H9 (cell line): ENCODE measurements around the gene ACTN1. TPM values are rescaled to one million over a fixed set of nuclear protein-coding genes. Genes with fewer than 3 reads are reported as not detected.

Experiments
- DNase-seq: peaks from one replicate; pipeline ENCODE4 v3.0.0-alpha.2; 2017
- H2AFZ ChIP-seq: one replicate; pipeline ENCODE4 v1.6.1; 2013; ENCODE audit warnings: mild to moderate bottlenecking, low read length, control low read depth, moderate library complexity
- H2AK5ac ChIP-seq: 2 replicates; pipeline ENCODE4 v1.6.1; 2013; ENCODE audit warnings: low read length, control low read depth, mixed read lengths; ENCODE audit not compliant: insufficient read length
- H2BK120ac ChIP-seq: one replicate; pipeline ENCODE4 v1.6.1; 2013; ENCODE audit warnings: low read depth, mild to moderate bottlenecking, low read length, control low read depth, inconsistent platforms; ENCODE audit not compliant: poor library complexity, severe bottlenecking
- H2BK12ac ChIP-seq: 2 replicates; pipeline ENCODE4 v1.6.1; 2013; ENCODE audit warnings: low read length, control low read depth, mixed read lengths, low read depth; ENCODE audit not compliant: insufficient read length
- H2BK15ac ChIP-seq: 2 replicates; pipeline ENCODE4 v1.6.1; 2013; ENCODE audit warnings: low read depth, low read length, control low read depth
- H2BK20ac ChIP-seq: one replicate; pipeline ENCODE4 v1.6.1; 2013; ENCODE audit warnings: low read depth, mild to moderate bottlenecking, low read length, control low read depth, inconsistent platforms; ENCODE audit not compliant: poor library complexity, severe bottlenecking
- H2BK5ac ChIP-seq: 2 replicates; pipeline ENCODE4 v1.6.1; 2013; ENCODE audit warnings: low read length, control low read depth, mixed read lengths; ENCODE audit not compliant: insufficient read length
- H3K14ac ChIP-seq: 2 replicates; pipeline ENCODE4 v1.6.1; 2013; ENCODE audit warnings: low read length, control low read depth; ENCODE audit not compliant: insufficient read depth
- H3K18ac ChIP-seq: 2 replicates; pipeline ENCODE4 v1.6.1; 2013; ENCODE audit warnings: low read depth, mild to moderate bottlenecking, mixed read lengths, low read length, control low read depth; ENCODE audit not compliant: insufficient read length
- H3K23ac ChIP-seq: 2 replicates; pipeline ENCODE4 v1.6.1; 2013; ENCODE audit warnings: low read length, control low read depth, mixed read lengths, low read depth; ENCODE audit not compliant: insufficient read length
- H3K23me2 ChIP-seq: 2 replicates; pipeline ENCODE4 v1.6.1; 2013; ENCODE audit warnings: low read depth, mild to moderate bottlenecking, mixed read lengths, low read length, control low read depth; ENCODE audit not compliant: insufficient read length, poor library complexity, severe bottlenecking
- H3K27ac ChIP-seq: 2 replicates; pipeline ENCODE4 v1.5.1; 2013; ENCODE audit warnings: low read length, control low read depth, mixed read lengths, low read depth; ENCODE audit not compliant: insufficient read length
- H3K27me3 ChIP-seq: 2 replicates; pipeline ENCODE4 v1.6.1; 2013; ENCODE audit warnings: low read length, control low read depth, inconsistent platforms; ENCODE audit not compliant: insufficient read depth
- H3K4ac ChIP-seq: 2 replicates; pipeline ENCODE4 v1.6.1; 2013; ENCODE audit warnings: low read depth, mild to moderate bottlenecking, control low read depth, inconsistent platforms, low read length, moderate library complexity
- H3K4me1 ChIP-seq: 2 replicates; pipeline ENCODE4 v1.6.1; 2013; ENCODE audit warnings: low read length, control low read depth, inconsistent platforms; ENCODE audit not compliant: insufficient read depth
- H3K4me2 ChIP-seq: 2 replicates; pipeline ENCODE4 v1.6.1; 2013; ENCODE audit warnings: low read length, control low read depth, mixed read lengths; ENCODE audit not compliant: insufficient read length, insufficient read depth
- H3K56ac ChIP-seq: 2 replicates; pipeline ENCODE4 v1.6.1; 2013; ENCODE audit warnings: low read depth, mild to moderate bottlenecking, mixed read lengths, low read length, control low read depth; ENCODE audit not compliant: insufficient read length
- H3K79me1 ChIP-seq: 2 replicates; pipeline ENCODE4 v1.6.1; 2013; ENCODE audit warnings: low read depth, mild to moderate bottlenecking, moderate library complexity, low read length, control low read depth, inconsistent platforms; ENCODE audit not compliant: insufficient read depth, poor library complexity, severe bottlenecking
- H3K79me2 ChIP-seq: 2 replicates; pipeline ENCODE4 v1.6.1; 2013; ENCODE audit warnings: low read length, control low read depth, inconsistent platforms; ENCODE audit not compliant: insufficient read depth
- H3K9ac ChIP-seq: 2 replicates; pipeline ENCODE4 v1.6.1; 2013; ENCODE audit warnings: low read length, control low read depth, mixed read lengths; ENCODE audit not compliant: insufficient read length; ENCODE audit errors: extremely low read depth
- H3K9me3 ChIP-seq: one replicate; pipeline ENCODE4 v1.6.1; 2013; ENCODE audit warnings: low read depth, low read length, inconsistent platforms; ENCODE audit not compliant: control insufficient read depth
- H3T11ph ChIP-seq: one replicate; pipeline ENCODE4 v1.6.1; 2013; ENCODE audit warnings: mild to moderate bottlenecking, low read length, control low read depth, inconsistent platforms
- H4K20me1 ChIP-seq: one replicate; pipeline ENCODE4 v1.6.1; 2013; ENCODE audit not compliant: control insufficient read depth, insufficient read length, insufficient read depth
- H4K5ac ChIP-seq: 2 replicates; pipeline ENCODE4 v1.6.1; 2013; ENCODE audit warnings: low read depth, mild to moderate bottlenecking, mixed read lengths, low read length, control low read depth; ENCODE audit not compliant: insufficient read length
- H4K8ac ChIP-seq: replicated peaks from 2 replicates; pipeline ENCODE4 v1.6.1; 2013; ENCODE audit warnings: low read length, control low read depth, mixed read lengths, low read depth; ENCODE audit not compliant: insufficient read length
- H4K91ac ChIP-seq: 2 replicates; pipeline ENCODE4 v1.6.1; 2013; ENCODE audit warnings: low read depth, mild to moderate bottlenecking, moderate library complexity, mixed read lengths, low read length, control low read depth; ENCODE audit not compliant: insufficient read length
- H3K27ac Mint-ChIP-seq, 3 experiments: 2 replicates in 2 of 3; 3 replicates in 1 of 3; pipeline ENCODE4 v1.8.0; 2020 to 2021; ENCODE audit warnings: mixed read lengths in 3 of 3, mild to moderate bottlenecking in 1 of 3, moderate library complexity in 1 of 3
- H3K27me3 Mint-ChIP-seq: 2 replicates; pipeline ENCODE4 v1.8.0; 2021; ENCODE audit warnings: low read depth, mild to moderate bottlenecking, moderate library complexity, mixed read lengths
- H3K36me3 Mint-ChIP-seq, 3 experiments: 2 replicates in 2 of 3; 3 replicates in 1 of 3; pipeline ENCODE4 v1.8.0; 2020 to 2021; ENCODE audit warnings: low read depth in 3 of 3, mixed read lengths in 3 of 3; ENCODE audit not compliant: insufficient read depth in 1 of 3
- H3K4me1 Mint-ChIP-seq, 2 experiments: 2 replicates each; pipeline ENCODE4 v1.8.0; 2020; ENCODE audit warnings: mixed read lengths in 2 of 2
- H3K4me3 Mint-ChIP-seq, 2 experiments: 2 replicates in 1 of 2; 3 replicates in 1 of 2; pipeline ENCODE4 v1.8.0; 2020 to 2021; ENCODE audit warnings: mild to moderate bottlenecking in 2 of 2, mixed read lengths in 2 of 2, moderate library complexity in 1 of 2
- H3K9me3 Mint-ChIP-seq, 2 experiments: 2 replicates in 1 of 2; 3 replicates in 1 of 2; pipeline ENCODE4 v1.8.0; 2020; ENCODE audit warnings: mild to moderate bottlenecking in 2 of 2, mixed read lengths in 2 of 2, moderate library complexity in 1 of 2
- CTCF ChIP-seq: fragments of 200-600 bp; sonication (generic); conservative IDR thresholded peaks from 3 replicates; pipeline ENCODE4 v1.8.0; 2021; ENCODE audit warnings: antibody characterized with exemption, mild to moderate bottlenecking
- WGBS: extraction: QIAGEN DNeasy Blood & Tissue Kit; methylation state at CpG from one replicate; pipeline ENCODE4 v1.1.7; 2013; ENCODE audit warnings: missing lambda C conversion rate, low lambda C conversion rate, mixed read lengths; ENCODE audit not compliant: insufficient read length; ENCODE audit errors: extremely low coverage; 5-methylcytosine and 5-hydroxymethylcytosine counted together
- total RNA-seq: library from RNA; stranded (reverse); gene quantifications from 2 replicates; pipeline ENCODE4 v1.2.1, GENCODE V29; 2021

ACTN1 gene
- total RNA-seq, 1 experiment from 2014 or later, result 219 TPM

GRCh38 chr14:68983191-68983590 lies 4.1 kb upstream of the ACTN1 start:
- no peaks in the 10 kb centered on the region for H3K36me3 Mint-ChIP-seq
- no peak overlapping the region for H3K14ac ChIP-seq
- no peak overlapping the region for H3T11ph ChIP-seq
- H3K18ac ChIP-seq, result no peak overlapping the region
- H3K9me3 Mint-ChIP-seq, result no peaks in the 10 kb centered on the region
- no peak overlapping the region for H3K27ac ChIP-seq
- H3K4me2 ChIP-seq, result no peak overlapping the region
- H2BK12ac ChIP-seq, result no peak overlapping the region
- H4K20me1 ChIP-seq, result no peaks in the 10 kb centered on the region
- H3K56ac ChIP-seq, result no peak overlapping the region
- no peak overlapping the region for H3K27ac Mint-ChIP-seq
- no peak overlapping the region for H2AFZ ChIP-seq
- H4K8ac ChIP-seq, result no peak overlapping the region
- H3K4me1 ChIP-seq, result peaks cover 3% of the 10 kb centered on the region; the same call in 1 of the 2 replicates
- H4K5ac ChIP-seq, result no peak overlapping the region
- peaks cover 7% of the 10 kb centered on the region for H3K23me2 ChIP-seq
- no CpG with 5 or more reads among the region's 3 CpGs for WGBS
- no peaks in the 10 kb centered on the region; the same call in 1 of the 2 replicates for H3K79me2 ChIP-seq
- H4K91ac ChIP-seq, result no peak overlapping the region
- H2BK15ac ChIP-seq, result no peak overlapping the region
- H2AK5ac ChIP-seq, result no peak overlapping the region
- H3K27me3 ChIP-seq, result no peaks in the 10 kb centered on the region
- H2BK5ac ChIP-seq, result no peak overlapping the region
- H3K27me3 Mint-ChIP-seq, result peaks cover 11% of the 10 kb centered on the region
- H2BK120ac ChIP-seq, result no peak overlapping the region
- H3K9me3 ChIP-seq, result no peaks in the 10 kb centered on the region
- H2BK20ac ChIP-seq, result no peak overlapping the region
- H3K79me1 ChIP-seq, result no peaks in the 10 kb centered on the region
- H3K9ac ChIP-seq, result no peak overlapping the region
- H3K4ac ChIP-seq, result no peak overlapping the region
- DNase-seq, result no peak
- no peak overlapping the region for H3K4me3 Mint-ChIP-seq
- no peak for TF ChIP-seq CTCF
- H3K4me1 Mint-ChIP-seq, result peaks cover 21 to 22% of the 10 kb centered on the region in 2 experiments
- H3K23ac ChIP-seq, result no peak overlapping the region
